Measurements from ENCODE around the gene SGMS1.
"Not testable (repeated sequence)": the region's sequence is repeated elsewhere in the genome, so short reads cannot be mapped to it uniquely, and the experiment has no call there.

The SGMS1 gene

GRCh38 chr10:50575477-50576244 lies 48.1 kb downstream of the SGMS1 start:
- TF ChIP-seq, protein P1, sequence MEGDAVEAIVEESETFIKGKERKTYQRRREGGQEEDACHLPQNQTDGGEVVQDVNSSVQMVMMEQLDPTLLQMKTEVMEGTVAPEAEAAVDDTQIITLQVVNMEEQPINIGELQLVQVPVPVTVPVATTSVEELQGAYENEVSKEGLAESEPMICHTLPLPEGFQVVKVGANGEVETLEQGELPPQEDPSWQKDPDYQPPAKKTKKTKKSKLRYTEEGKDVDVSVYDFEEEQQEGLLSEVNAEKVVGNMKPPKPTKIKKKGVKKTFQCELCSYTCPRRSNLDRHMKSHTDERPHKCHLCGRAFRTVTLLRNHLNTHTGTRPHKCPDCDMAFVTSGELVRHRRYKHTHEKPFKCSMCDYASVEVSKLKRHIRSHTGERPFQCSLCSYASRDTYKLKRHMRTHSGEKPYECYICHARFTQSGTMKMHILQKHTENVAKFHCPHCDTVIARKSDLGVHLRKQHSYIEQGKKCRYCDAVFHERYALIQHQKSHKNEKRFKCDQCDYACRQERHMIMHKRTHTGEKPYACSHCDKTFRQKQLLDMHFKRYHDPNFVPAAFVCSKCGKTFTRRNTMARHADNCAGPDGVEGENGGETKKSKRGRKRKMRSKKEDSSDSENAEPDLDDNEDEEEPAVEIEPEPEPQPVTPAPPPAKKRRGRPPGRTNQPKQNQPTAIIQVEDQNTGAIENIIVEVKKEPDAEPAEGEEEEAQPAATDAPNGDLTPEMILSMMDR (IDR thresholded peaks at IDR 0.05; ENCODE audit: insufficient read depth, low read depth, low read length, missing control alignments), result no peak
- H3K4me3 ChIP-seq (ENCODE audit: low read length), result no peak overlapping the region
- no peak for DNase-seq (ENCODE audit: low read depth)

- no peak overlapping the region for H3K4me3 ChIP-seq (ENCODE audit: low read length)
- TF ChIP-seq, protein P1 (IDR thresholded peaks at IDR 0.05; ENCODE audit: insufficient read depth, low read depth, low read length, missing control alignments), result no peak
- no peak for DNase-seq (ENCODE audit: low read depth)
Measured at GRCh38 chr10:50574931-50575330, 48.8 kb downstream of the SGMS1 start.

- TF ChIP-seq, protein P1 (IDR thresholded peaks at IDR 0.05; ENCODE audit: insufficient read depth, low read depth, low read length, missing control alignments), result peak; percentile 17
- DNase-seq (ENCODE audit: low read depth), result no peak
- H3K4me3 ChIP-seq (ENCODE audit: low read length), result no peak overlapping the region
Measured at GRCh38 chr10:50574305-50574704, 49.5 kb downstream of the SGMS1 start.

DNA sequence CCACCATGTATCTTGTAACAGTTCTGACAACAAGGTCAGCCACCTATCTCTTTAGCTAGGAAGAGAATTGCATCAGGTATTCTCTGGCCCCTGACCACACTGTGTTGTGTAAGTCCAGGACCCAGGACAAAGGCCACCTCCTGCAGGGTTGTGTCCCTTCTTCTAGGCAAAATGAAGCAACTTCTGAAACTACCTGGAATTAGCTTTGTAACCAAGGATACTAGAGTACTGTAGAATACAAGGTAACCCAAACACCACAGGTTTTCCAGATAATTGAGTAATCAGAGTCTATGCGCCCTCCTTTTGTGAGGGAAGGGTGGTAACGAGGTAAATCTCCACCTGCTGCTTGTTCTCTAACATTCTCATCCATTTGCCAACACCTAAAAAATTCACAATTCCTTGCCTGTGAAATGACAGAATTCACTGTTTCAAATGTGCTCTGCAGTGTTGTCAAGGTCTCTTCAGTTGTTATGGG lies 51.7 kb downstream of the SGMS1 start:
- no peak for DNase-seq (ENCODE audit: low read depth)
- H3K4me3 ChIP-seq (ENCODE audit: low read length), result no peak overlapping the region
- TF ChIP-seq, protein P1 (IDR thresholded peaks at IDR 0.05; ENCODE audit: insufficient read depth, low read depth, low read length, missing control alignments), result no peak

DNA sequence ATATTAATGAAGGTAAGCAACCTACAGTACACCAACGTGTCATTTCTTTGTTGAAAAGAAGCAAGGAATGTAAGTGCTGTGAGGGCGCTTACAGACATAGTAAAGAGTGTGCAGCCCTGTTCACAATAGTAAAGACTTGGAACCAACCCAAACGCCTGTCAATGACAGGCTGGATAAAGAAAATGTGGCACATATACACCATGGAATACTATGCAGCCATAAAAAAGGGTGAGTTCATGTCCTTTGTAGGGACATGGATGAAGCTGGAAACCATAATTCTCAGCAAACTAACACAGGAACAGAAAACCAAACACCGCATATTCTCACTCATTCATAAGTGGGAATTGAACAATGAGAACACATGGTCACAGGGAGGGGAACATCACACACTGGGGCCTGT lies 55.0 kb downstream of the SGMS1 start:
- not testable (repeated sequence) for H3K4me3 ChIP-seq (ENCODE audit: low read length); DNase-seq (ENCODE audit: low read depth)

GRCh38 chr10:50567384-50567783 lies 56.4 kb downstream of the SGMS1 start:
- DNase-seq (ENCODE audit: low read depth), result no peak
- TF ChIP-seq, protein P1 (IDR thresholded peaks at IDR 0.05; ENCODE audit: insufficient read depth, low read depth, low read length, missing control alignments), result no peak
- H3K4me3 ChIP-seq (ENCODE audit: low read length), result no peak overlapping the region

GRCh38 chr10:50566150-50566549 lies 57.6 kb downstream of the SGMS1 start:
- H3K4me3 ChIP-seq (ENCODE audit: low read length), result no peak overlapping the region
- TF ChIP-seq, protein P1 (IDR thresholded peaks at IDR 0.05; ENCODE audit: insufficient read depth, low read depth, low read length, missing control alignments), result no peak
- no peak for DNase-seq (ENCODE audit: low read depth)

Data from epithelial cell of esophagus (primary cell).